K562 (cell line): ENCODE data around the gene MATCAP1. TPM values are rescaled to one million over a fixed set of nuclear protein-coding genes. Genes with fewer than 3 reads are reported as not detected.

Experiments
- ATF4 ChIP-seq: fragments of 450-650 bp; formaldehyde crosslinking; IDR thresholded peaks from 2 replicates; pipeline ENCODE4 v1.4.0; 2022; ENCODE audit warnings: mild to moderate bottlenecking, moderate library complexity
- BRD4 ChIP-seq: fragments of 200-600 bp; sonication (generic); IDR thresholded peaks from 2 replicates; pipeline ENCODE4 v1.6.1; 2017; ENCODE audit warnings: inconsistent platforms
- BRD9 ChIP-seq: fragments of 450-650 bp; IDR thresholded peaks from 2 replicates; pipeline ENCODE4 v1.6.1; 2018; ENCODE audit warnings: low read depth; ENCODE audit not compliant: partially characterized antibody
- BRF2 ChIP-seq: IDR thresholded peaks from 3 replicates; pipeline ENCODE4 v1.6.1; 2011; ENCODE audit warnings: borderline replicate concordance, mild to moderate bottlenecking; ENCODE audit not compliant: insufficient read length, insufficient read depth
- HDAC8 ChIP-seq: fragments of 450-650 bp; IDR thresholded peaks from 2 replicates; pipeline ENCODE4 v1.6.1; 2016; ENCODE audit warnings: mild to moderate bottlenecking, missing genetic modification characterization, moderate library complexity, missing compliant biosample characterization
- RHOXF2B ChIP-seq: fragments of 250-450 bp; sonication (Bioruptor Pico); conservative IDR thresholded peaks from 2 replicates; pipeline ENCODE4 v1.5.1; 2021
- RREB1 ChIP-seq: fragments of 250-450 bp; sonication (Bioruptor Pico); IDR thresholded peaks from 2 replicates; pipeline ENCODE4 v1.4.0; 2020
- TFAP4 ChIP-seq: sonication (generic); formaldehyde crosslinking; IDR thresholded peaks from 2 replicates; pipeline ENCODE4 v1.8.0; 2022; ENCODE audit warnings: missing genetic modification reagents, mild to moderate bottlenecking, moderate library complexity, borderline replicate concordance
- TFE3 ChIP-seq: fragments of 450-650 bp; formaldehyde crosslinking; IDR thresholded peaks from 2 replicates; pipeline ENCODE4 v1.4.0; 2020; ENCODE audit warnings: mild to moderate bottlenecking, mixed read lengths
- TRIM24 ChIP-seq, 2 experiments: fragments of 450-650 bp; IDR thresholded peaks; 2 replicates each; pipeline ENCODE4 v1.6.1; 2016
- USF1 ChIP-seq: sonication (generic); formaldehyde crosslinking; IDR thresholded peaks from 2 replicates; pipeline ENCODE4 v1.9.0; 2022; ENCODE audit warnings: mild to moderate bottlenecking, missing genetic modification reagents
- ZNF253 ChIP-seq: fragments of 250-450 bp; sonication (Bioruptor Pico); conservative IDR thresholded peaks from 2 replicates; pipeline ENCODE4 v1.6.1; 2021; ENCODE audit warnings: mild to moderate bottlenecking
- ZNF436 ChIP-seq: fragments of 250-450, 450-650 bp; sonication (Bioruptor Pico); formaldehyde crosslinking; IDR thresholded peaks from 2 replicates; pipeline ENCODE4 v1.7.0; 2020; ENCODE audit warnings: mild to moderate bottlenecking
- polyA plus RNA-seq, 8 experiments: library from polyadenylated mRNA; depleted of rRNA in 4 of 8; stranded (reverse) in 5 of 8; unstranded in 3 of 8; fragments of >200 nt; fragmentation: Nextera tagmentation in 2 of 8; fragmentation: Illumina TruSeq in 1 of 8; extraction: Ambion mirVana in 2 of 8; extraction: Trizol in 1 of 8; gene quantifications; 2 replicates each; pipeline versions ENCODE4 v1.2.1 to v1.2.3, GENCODE V29; 2011 to 2014; ENCODE audit warnings: inconsistent platforms in 1 of 8, missing spikeins in 1 of 8
- total RNA-seq, 7 experiments: library from RNA; depleted of rRNA in 6 of 7; stranded (reverse); fragments of >200 nt in 6 of 7; fragmentation: Illumina TruSeq in 2 of 7; extraction: Trizol in 2 of 7; gene quantifications; 2 replicates each; pipeline versions ENCODE4 v1.2.1 to v1.2.3, GENCODE V29; 2011 to 2021; ENCODE audit warnings: low replicate concordance in 1 of 7

Gene MATCAP1
- total and polyA plus RNA-seq, 9 of the 15 experiments (the other 6 are each of a cell fraction or from before 2014, with no cell fraction given): 3.4 to 20.5 (median 10.3) TPM

GRCh38 chr16:67184995-67185650 lies 1.4 kb upstream of the MATCAP1 start (continued):
- no peak for TF ChIP-seq RREB1
- TF ChIP-seq ATF4 (CRISPR knock-in tag): no peak
- TF ChIP-seq BRD4: no peak
- TF ChIP-seq TRIM24 (IDR thresholded peaks at IDR 0.05): no peak
- no peak for TF ChIP-seq TFE3 (CRISPR knock-in tag)
- no peak for TF ChIP-seq RHOXF2B (CRISPR knock-in tag)
- TF ChIP-seq BRF2: no peak
- no peak for TF ChIP-seq BRD9
- no peak for TF ChIP-seq ZNF253
- TF ChIP-seq HDAC8 (tag): no peak
- TF ChIP-seq TFAP4: peak; percentile 97
- TF ChIP-seq ZNF436 (CRISPR knock-in tag): no peak
- TF ChIP-seq USF1: peak; percentile 38; the same call in 1 of the 2 replicates
